Measurements from ENCODE around the gene SMTNL2.

Gene SMTNL2

DNA sequence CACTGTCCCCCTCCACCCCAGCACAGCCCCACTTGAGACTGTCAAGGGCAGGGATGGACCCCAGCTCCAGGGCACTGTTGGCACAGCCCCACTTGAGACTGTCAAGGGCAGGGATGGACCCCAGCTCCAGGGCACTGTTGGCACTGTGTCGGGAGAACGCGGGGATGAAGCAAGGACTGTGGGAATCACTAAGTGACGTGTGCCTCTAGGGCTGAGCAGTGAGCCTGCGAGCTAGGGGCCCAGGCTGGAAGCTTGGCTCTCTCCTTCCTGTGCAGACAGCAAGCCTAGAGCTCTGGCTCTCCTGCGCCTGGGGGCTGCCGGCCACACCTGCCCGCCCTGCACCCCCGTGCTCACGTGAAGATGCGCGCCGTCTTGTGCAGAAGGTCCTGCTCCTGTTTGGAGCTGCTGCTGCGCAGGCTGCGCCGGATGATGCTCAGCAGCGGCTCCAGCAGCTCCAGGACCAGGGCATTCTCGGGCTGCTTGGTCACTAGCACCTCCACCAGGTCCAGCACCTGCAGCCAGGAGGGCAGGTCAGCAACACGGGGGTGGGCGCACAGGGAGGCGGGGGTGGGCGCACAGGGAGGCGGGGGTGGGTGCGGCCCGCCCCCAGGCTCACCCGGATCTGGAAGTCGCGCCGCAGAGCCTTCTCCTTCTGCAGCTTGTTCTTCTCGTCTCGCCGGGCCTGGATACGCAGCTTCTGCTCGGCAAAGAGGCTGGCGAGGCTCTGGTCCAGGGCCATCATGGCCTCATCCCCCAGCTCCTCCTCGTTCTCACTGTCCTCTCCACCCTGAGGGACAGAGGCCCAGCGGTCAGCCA is 40.0 kb upstream of the SMTNL2 start:
- H3K27ac ChIP-seq: no peak overlapping the region
- no peak overlapping the region for H3K4me3 ChIP-seq

DNA sequence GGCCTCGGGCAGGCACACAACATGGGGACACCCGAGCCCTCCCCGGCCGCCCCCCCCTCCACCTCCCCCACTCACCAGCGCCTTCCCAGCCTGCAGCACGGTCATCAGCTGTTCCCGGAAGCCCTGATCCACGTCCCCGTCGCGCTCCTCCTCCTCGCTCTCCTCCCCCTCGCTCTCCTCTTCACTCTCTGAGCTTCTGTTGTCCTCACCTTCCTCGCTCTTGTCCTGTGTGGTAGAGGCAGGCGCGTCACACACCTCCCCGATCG is 39.4 kb upstream of the SMTNL2 start:
- Histone ChIP-seq H3K4me3 (no peak overlapping the region), H3K27ac (no peak overlapping the region)

DNA sequence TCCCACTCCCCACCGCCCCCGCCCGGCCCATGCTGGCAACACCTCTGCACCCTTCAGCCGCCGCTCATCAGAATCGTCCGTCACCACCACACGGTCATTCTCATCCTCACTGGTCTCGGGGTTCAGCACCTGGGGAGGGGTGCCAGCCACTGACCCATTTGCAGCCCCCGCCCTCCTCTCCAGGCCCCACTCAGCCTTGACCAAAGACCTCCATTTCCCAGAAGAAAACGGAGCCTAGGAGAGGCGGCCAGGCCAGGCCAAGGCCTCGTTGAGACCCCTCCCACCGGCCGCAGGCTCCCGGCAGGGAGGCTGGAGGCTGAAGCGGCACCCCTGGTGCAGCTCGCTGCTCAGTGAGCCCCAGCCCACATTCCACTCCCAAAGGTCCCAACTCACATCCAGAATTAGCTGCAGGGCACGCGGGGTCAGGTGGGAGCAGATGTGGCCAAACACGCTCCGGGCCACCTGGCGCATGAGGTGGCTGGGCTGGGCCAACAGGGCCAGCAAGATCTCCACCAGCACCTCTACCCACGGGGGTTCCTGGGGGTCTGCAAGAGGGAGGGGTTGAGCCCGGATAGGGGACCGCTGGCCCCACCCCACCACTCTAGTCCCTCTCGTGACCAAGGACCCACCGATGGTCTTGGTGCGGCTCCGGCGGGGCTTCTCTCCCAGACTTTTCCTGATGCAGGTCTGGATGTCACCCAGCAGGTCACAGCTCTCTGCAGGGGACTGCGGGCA is 38.9 kb upstream of the SMTNL2 start:
- H3K4me3 ChIP-seq: no peak overlapping the region
- H3K27ac ChIP-seq: no peak overlapping the region

DNA sequence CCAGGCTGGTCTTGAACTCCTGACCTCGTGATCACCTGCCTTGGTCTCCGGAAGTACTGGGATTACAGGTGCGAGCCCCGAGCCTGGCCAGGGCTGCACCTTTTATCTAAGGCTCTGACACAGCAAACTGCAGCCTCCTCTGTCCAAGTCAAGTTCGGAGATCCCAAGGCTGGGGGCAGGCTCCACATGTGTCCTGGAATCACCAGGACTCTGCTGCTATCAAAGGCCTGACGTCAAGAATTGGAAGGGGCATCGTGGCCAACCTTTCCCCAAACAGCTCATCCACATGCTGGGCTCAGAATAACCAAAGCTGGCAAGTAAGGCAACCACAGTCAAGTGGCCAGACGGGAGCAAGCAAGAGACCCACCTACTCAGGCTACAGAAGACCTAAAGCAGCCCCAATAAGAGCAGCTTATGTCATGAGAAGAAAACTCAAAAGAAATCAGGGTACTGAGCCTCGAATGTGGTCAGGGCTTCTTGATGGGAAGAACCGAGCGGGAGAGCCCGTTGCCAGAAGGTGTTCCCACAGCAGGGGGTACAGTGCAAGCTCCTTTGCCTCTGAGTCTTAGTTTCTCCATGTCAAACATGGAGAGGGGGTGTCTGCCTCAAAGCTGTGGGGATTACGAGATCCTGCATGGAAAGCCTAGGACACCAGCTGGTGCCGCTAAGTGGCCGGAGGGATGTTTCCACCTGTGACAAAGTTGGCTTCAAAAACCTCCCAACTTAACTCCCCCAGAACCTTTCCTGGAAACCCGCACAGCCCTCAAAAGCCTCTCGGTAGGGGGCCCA is 37.0 kb upstream of the SMTNL2 start:
- H3K27ac ChIP-seq: no peak overlapping the region
- no peak overlapping the region for H3K4me3 ChIP-seq

DNA sequence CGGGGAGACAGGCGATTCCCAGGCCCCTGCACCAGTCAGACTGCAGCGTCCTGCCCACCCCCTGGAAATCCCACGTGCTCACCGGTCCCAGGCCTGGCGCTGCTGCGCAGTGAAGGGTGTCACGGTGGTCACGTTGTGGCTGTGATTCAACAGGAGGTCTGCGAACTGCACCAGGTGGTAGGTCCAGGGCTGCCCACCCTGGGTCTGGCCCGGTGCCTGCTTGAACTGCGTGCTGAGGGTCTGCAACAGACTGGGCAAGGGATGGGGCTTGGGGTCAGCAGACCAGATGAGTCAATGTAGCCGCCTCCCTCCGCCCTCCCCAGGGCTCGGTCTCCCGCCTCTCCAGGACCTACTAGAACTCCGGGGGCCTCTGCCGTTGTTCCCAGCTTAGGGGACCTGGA is 36.3 kb upstream of the SMTNL2 start:
- Histone ChIP-seq H3K27ac (no peak overlapping the region), H3K4me3 (no peak overlapping the region)

DNA sequence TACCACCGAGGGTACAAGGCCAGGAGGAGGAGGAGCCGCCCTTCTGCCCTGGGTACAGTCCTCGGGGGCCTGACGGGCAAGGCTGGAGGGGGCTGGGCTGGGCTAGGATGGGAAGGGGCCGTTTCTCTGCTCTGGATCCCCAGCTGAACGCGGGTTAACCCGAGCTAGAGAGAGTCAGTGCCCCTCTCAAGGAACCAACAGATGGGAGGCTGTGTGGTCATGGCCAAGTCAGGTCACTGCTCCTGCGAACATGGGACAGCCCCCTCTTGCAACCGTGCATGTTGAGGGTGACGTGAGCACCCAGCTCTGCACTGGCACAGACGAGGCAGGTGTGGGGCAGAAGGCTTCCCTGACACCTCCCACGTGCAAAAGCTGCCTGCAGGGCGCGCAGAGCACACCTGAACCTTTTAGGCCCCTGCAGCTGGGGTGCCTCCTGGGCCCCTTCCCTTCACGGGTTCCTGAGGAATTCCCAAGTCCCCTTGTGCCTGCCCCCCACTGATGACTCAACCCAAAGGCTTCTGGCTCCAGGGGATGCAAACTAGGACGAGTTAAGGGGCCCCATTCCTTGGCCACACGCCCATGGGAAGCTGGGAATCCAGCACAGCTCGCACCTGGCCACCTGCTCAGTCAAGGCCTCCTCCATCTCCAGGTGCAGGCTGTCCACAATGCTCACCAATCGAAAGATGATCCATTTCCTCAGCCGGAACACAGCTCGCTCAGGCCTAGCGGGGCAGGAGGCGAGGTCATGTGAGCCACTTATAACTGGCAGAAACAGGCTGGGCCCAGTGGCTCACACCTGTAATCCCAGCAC is 35.4 kb upstream of the SMTNL2 start:
- H3K27ac ChIP-seq: no peak overlapping the region
- no peak overlapping the region for H3K4me3 ChIP-seq

DNA sequence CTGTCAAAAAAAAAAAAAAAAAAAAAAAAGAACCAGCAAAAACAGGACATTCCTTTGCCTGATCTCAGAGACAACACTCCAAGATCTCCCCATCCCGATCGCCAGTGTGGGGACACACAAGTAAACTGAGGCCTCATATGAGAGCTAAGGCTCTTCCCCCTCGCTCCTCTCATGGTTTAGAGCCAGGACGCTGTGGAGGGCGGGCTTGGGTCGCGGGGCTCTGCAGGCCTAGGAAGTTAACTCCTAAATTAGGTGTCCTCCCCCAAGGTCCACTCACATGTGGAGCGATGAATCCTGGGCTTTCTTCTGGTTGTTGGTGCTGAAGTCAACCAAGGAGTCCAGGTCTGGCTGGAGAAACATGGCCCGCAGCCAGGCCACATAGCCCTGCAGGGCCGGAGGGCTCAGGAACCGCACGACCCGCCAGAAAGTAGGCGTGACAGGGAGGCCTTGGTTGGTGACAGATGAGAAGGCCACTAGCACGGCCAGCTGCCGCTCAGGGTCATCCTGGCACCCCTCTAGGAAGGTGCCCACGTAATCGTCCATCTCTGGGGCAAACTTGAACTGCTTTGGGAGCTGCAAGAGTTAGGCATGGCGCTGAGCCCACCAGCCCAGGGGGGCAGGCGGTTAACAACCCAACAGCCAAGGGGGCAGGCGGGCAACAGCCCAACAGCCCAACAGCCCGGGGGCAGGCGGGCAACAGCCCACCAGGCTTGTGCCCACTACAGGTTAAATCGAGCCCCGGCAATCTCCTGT is 34.4 kb upstream of the SMTNL2 start:
- no peak overlapping the region for H3K4me3 ChIP-seq
- H3K27ac ChIP-seq: no peak overlapping the region

DNA sequence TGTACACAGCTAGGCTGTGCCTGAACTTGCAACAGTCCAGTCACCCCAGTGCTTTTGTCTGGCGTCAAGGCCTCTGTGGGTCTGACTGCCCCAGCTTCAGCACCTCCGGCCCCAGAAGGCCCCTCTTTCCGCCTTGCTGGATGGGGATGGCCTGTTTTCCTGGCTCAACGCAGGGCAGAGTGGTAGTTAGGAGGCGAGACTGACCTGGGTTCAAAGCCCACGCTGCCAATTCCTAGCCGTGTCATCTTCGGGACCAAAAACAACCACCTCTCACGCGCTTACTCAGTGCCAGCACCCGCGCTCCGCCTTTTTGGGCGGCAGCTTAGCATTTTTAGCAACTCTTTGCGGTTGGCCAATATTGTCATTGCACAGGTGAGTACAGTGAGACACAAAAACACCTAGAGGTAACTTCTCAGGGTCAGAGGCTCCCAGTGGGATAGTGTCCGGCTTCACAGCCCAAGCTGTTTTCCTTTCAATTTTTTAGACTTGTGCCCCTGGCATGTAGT is 33.7 kb upstream of the SMTNL2 start:
- Histone ChIP-seq H3K27ac (no peak overlapping the region), H3K4me3 (no peak overlapping the region)

DNA sequence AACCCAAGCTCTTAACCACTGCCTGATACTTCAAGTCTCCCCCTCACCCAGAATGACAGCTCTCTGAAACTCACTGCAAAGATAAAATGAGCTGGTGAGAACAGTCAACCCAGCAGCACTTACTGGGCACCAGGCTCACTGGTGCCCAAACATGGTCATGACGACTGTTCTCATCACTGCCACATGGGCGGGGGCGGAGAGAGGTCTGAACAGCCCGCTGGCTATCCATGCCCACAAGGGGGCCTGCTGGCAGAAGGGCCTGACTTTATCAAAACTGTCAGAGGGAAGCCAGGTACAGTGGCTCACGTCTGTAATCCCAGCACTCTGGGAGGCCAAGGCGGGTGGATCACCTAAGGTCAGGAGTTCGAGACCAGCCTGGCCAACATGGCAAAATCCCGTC is 33.2 kb upstream of the SMTNL2 start:
- Histone ChIP-seq H3K4me3 (no peak overlapping the region), H3K27ac (no peak overlapping the region)

DNA sequence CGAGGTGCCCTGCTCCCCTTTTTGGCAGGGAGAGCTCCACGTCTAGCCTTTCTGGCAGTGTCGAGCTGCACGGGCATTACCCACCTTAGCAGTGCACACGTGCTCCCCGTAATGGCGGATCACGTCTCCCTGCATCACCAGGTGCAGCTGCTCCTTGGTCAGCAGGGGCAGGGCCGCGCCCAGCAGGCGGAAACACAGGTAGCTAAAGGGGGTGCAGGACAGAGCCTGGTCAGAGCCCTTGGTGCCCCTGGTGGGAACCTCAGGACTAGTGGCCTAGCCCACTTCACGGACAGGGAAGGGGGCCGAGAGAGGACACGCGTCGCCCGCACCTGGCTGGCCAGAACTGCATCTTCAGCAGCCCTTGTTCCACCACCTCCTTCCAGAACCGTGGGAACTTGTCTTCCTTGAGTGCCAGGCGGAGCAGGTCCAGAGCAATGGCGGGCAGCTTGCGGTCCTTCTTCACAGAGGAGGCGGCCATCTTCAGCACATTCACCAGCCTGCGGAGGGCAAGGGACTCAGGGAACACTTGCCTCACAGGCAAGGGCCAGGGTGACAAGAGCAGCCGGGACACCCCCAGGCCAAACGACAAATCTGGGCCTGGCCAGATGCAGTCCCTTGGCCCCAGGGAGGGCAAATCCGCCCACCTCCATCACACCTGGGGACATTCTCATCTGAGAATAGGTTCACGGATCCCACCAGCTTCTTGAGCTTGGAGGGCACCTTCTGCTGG is 32.4 kb upstream of the SMTNL2 start:
- no peak overlapping the region for H3K4me3 ChIP-seq
- no peak overlapping the region for H3K27ac ChIP-seq

DNA sequence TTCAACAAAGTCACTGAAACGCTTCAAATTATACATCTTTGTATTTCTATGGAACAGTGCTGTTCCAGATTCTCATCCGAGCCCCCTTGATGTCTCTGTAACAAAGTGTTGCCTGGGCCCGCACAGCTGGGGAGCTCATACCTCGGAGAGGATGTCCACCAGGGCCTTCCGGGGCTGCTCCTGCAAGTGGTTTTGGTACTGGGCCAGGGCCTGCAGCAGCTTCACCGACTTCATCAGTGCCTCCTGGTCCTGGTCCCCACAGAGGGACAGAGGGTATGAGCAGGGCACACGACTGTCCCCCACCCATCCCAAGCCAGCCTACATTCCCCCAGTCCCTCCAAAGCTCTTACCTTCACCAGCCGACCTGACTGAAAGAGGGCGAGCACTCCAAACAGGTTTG is 30.7 kb upstream of the SMTNL2 start:
- H3K4me3 ChIP-seq: peak overlapping the region in 3 of 7 experiments; percentile 74 to 88 (median 82)
- H3K27ac ChIP-seq: peak overlapping the region in 4 of 21 experiments; percentile 4 to 96 (median 92)

DNA sequence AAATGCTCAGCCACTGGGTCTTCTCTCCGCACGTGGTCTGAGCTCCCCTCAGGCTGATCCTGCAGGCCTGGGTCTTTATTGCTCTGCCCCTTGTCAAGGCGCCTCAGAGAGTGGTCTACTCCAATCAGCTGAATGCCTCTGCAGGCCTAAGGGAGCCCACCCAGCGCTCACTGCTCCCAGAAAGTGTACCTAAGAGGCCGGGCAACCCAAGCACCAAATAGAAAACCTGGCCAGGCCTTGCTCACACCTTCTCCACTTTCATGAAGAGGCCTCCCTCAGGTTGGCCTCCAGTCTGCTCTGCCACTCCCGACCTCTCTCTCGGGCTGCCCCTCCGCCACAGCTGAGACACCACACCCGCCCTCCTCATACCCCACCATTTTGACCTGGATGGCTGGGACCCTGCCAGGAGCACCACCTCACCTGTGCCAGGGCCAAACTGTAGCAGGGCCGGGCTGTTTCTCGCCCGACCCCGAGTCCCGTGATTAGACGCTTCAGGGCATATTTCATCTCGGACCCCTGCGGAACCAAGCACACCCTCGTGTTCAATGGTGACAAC is 29.8 kb upstream of the SMTNL2 start:
- Histone ChIP-seq H3K4me3 (peak overlapping the region; percentile 55 to 94 (median 82)), H3K27ac (peak overlapping the region in 20 of 21 experiments; percentile 52 to 96 (median 84))

DNA sequence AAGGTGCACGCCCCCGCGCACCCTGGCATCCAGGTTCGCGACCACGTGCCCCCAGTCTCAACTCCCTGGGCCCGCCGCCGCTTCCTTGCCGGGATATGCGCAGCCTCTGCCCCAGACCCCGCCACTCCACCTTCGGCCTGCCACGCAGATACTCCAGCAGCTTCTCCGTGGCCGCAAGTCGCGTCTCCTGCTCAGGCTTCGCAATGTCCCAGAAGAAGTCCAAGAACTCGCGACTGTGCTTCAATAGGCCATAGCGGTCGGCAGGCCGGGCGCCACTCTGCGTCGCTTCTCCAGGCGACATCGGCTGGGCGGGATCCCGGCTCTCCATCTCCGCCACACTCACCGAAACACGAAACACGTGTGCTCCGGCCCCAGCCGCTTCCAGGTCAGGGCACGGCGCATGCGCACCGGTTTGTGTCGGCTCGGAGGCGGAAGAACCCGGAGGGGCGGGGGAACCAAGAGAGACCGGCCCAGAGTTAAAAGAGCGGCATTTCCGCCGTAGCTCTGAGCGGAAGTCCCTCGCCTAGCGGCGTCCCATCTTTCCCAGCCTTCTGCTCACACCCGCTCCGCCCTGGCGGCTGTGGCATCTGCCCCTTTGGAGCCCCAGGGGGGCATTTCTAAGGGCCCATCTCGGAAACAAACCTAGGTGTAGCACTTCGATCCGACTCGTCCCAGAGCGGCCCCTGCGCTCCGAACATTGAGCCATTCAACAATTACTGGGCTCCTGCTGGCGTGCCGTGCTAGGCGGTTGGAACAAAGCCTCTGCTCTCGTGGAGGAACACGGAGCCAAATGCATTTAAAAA is 29.1 kb upstream of the SMTNL2 start, which contains the start of gene MYBBP1A:
MYBBP1A (minus strand) TSS at position 388 of the 803 bp plus-strand sequence; CDS start at position 328, 60 bp downstream.
- Histone ChIP-seq H3K27ac (peak within 1 kb of the TSS in 20 of 21 experiments; percentile 52 to 96 (median 84)), H3K4me3 (peak within 1 kb of the TSS; percentile 55 to 94 (median 82))

DNA sequence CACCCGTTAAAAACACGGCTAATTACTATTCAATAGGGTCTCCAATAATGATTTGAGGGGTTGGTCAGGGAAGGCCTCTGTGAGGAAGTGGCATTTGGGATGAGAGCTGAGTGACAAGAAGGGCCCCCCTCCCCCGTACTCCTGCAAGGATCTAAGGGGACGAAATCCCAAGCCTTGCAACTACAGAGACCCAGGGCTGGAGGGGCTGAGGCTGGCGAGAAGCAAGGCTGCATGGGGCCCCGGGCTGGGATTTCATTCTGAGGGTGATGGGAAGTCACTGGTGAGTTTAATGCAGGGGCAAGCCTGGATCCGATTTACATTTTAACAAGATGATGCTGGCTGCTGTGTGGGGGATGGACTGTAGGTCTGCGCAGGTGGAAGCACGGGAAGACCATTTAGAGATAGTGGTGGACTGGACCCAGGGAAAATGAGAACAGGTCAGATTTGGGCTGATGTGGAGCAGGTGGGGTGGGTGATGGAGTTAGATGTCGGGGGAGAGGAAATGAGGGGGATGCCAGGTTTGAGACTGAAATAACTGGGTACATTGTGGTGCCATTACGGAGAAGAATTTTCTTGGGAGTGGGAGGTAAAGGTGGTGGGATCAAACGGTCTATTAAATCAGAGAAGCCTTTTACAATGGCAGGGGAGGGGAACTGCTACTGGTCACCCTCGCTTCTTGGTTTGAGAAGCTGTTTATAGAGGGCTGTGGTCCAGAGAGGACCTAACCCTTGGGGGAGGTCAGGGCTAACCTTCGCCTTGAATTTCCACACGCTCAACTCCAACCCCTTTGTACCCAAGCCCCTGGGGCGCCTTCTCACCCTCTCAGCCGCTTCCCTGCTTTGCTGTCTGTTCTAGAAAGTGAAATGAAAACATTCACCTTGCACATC is 28.2 kb upstream of the SMTNL2 start:
- peak overlapping the region in 20 of 21 experiments; percentile 52 to 96 (median 84) for H3K27ac ChIP-seq
- peak overlapping the region; percentile 55 to 94 (median 82) for H3K4me3 ChIP-seq

DNA sequence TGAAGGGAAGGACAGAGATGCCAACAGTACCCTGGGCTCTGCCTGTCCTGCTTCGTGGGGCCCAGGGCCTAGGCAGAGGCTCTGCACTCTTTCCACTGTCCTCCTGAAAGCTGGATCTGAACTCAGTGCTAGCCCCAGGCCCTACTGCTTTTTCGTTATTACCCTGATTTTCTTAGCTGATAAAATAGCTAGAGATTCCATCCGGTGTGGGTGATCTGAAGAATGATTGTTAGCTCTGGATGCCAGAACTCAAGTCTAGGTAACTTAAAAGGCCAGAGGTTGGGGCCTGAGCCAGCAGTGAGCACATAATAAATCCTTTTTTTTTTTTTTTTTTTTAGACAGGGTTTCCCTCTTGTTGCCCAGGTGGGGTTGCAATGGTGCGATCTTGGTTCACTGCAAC is 27.3 kb upstream of the SMTNL2 start:
- Histone ChIP-seq H3K27ac (no peak overlapping the region), H3K4me3 (no peak overlapping the region)
